CD14-positive monocyte (primary cell): Measurements from ENCODE around the gene VMP1. TPM values are rescaled to one million over a fixed set of nuclear protein-coding genes. Genes with fewer than 3 reads are reported as not detected.

ENCODE experiments used
- DNase-seq, 3 donors: peaks; one replicate each; pipeline ENCODE4 v3.0.0-alpha.2; 2011 to 2022
- H2AFZ ChIP-seq: 2 replicates; pipeline ENCODE4 v1.6.0; 2012; ENCODE audit warnings: mild to moderate bottlenecking, low read depth, low read length, inconsistent platforms; ENCODE audit not compliant: insufficient read depth, poor library complexity, severe bottlenecking
- H3K27ac ChIP-seq, 2 donors: 1 replicate in 1 of 2; 2 replicates in 1 of 2; pipeline ENCODE4 v1.5.1; 2012 to 2013; ENCODE audit warnings: low read length in 2 of 2, control low read depth in 1 of 2, inconsistent platforms in 1 of 2, low read depth in 1 of 2, mild to moderate bottlenecking in 1 of 2
- H3K27me3 ChIP-seq, 2 donors: one replicate each; pipeline versions ENCODE4 v1.6.0 to v1.6.1; 2011 to 2013; ENCODE audit warnings: low read length in 2 of 2; ENCODE audit not compliant: control insufficient read depth in 2 of 2, insufficient read depth in 2 of 2
- H3K36me3 ChIP-seq, 2 donors: replicated peaks in 1 of 2; 1 replicate in 1 of 2; 2 replicates in 1 of 2; pipeline versions ENCODE4 v1.5.1 to v1.6.1; 2012 to 2013; ENCODE audit warnings: low read length in 2 of 2, control low read depth in 1 of 2, inconsistent platforms in 1 of 2, mild to moderate bottlenecking in 1 of 2; ENCODE audit not compliant: insufficient read depth in 2 of 2, control insufficient read depth in 1 of 2
- H3K4me1 ChIP-seq, 2 donors: 1 replicate in 1 of 2; 2 replicates in 1 of 2; pipeline versions ENCODE4 v1.5.1 to v1.6.1; 2012 to 2013; ENCODE audit warnings: low read length in 2 of 2, control low read depth in 1 of 2, inconsistent platforms in 1 of 2, mild to moderate bottlenecking in 1 of 2, moderate library complexity in 1 of 2; ENCODE audit not compliant: insufficient read depth in 2 of 2, control insufficient read depth in 1 of 2
- H3K4me2 ChIP-seq: replicated peaks from 2 replicates; pipeline ENCODE3; 2012; ENCODE audit warnings: low read length, moderate library complexity, mild to moderate bottlenecking; ENCODE audit not compliant: poor library complexity, severe bottlenecking; ENCODE audit errors: extremely low read depth
- H3K4me3 ChIP-seq, 3 experiments: fragments of 200-600 bp in 1 of 3; sonication (generic) in 1 of 3; replicated peaks in 1 of 3; 1 replicate in 2 of 3; 2 replicates in 1 of 3; pipeline ENCODE4 v1.5.1; 2011 to 2013; ENCODE audit warnings: low read length in 3 of 3, mild to moderate bottlenecking in 3 of 3, control low read depth in 2 of 3, low read depth in 2 of 3, inconsistent platforms in 1 of 3, moderate library complexity in 1 of 3
- H3K79me2 ChIP-seq: 2 replicates; pipeline ENCODE4 v1.6.0; 2012; ENCODE audit warnings: mild to moderate bottlenecking, control low read depth, inconsistent platforms, low read length, moderate library complexity; ENCODE audit not compliant: insufficient read depth
- H3K9ac ChIP-seq: 2 replicates; pipeline ENCODE4 v1.6.0; 2017; ENCODE audit warnings: low read length, mild to moderate bottlenecking; ENCODE audit not compliant: insufficient read depth, poor library complexity, severe bottlenecking
- H3K9me3 ChIP-seq, 2 donors: replicated peaks in 1 of 2; 1 replicate in 1 of 2; 2 replicates in 1 of 2; pipeline versions ENCODE4 v1.5.1 to v1.6.1; 2012 to 2013; ENCODE audit warnings: low read length in 2 of 2, control low read depth in 1 of 2; ENCODE audit not compliant: control insufficient read depth in 1 of 2, insufficient read depth in 1 of 2
- H4K20me1 ChIP-seq: 2 replicates; pipeline ENCODE4 v1.6.0; 2012; ENCODE audit warnings: mild to moderate bottlenecking, low read length, control low read depth, moderate library complexity; ENCODE audit not compliant: insufficient read depth
- H3K27ac Mint-ChIP-seq, 7 donors: one replicate each; pipeline ENCODE4 v1.8.0; 2020; ENCODE audit warnings: mild to moderate bottlenecking in 7 of 7, mixed read lengths in 7 of 7, moderate library complexity in 6 of 7, inconsistent platforms in 2 of 7
- H3K27me3 Mint-ChIP-seq, 3 donors: one replicate each; pipeline ENCODE4 v1.8.0; 2021 to 2022; ENCODE audit warnings: low read depth in 3 of 3, mild to moderate bottlenecking in 3 of 3, mixed read lengths in 3 of 3, moderate library complexity in 3 of 3, inconsistent platforms in 1 of 3
- H3K36me3 Mint-ChIP-seq, 2 donors: one replicate each; pipeline ENCODE4 v1.8.0; 2020; ENCODE audit warnings: mixed read lengths in 2 of 2, inconsistent platforms in 1 of 2, mild to moderate bottlenecking in 1 of 2
- H3K4me1 Mint-ChIP-seq: one replicate; pipeline ENCODE4 v1.8.0; 2020; ENCODE audit warnings: mild to moderate bottlenecking, mixed read lengths
- H3K4me3 Mint-ChIP-seq, 2 donors: one replicate each; pipeline ENCODE4 v1.8.0; 2020; ENCODE audit warnings: mild to moderate bottlenecking in 2 of 2, mixed read lengths in 2 of 2, moderate library complexity in 1 of 2
- H3K9me3 Mint-ChIP-seq, 7 donors: one replicate each; pipeline ENCODE4 v1.8.0; 2020 to 2022; ENCODE audit warnings: mixed read lengths in 7 of 7, mild to moderate bottlenecking in 6 of 7, moderate library complexity in 6 of 7, inconsistent platforms in 2 of 7
- WGBS: methylation state at CpG from one replicate; pipeline ENCODE4 v1.1.5; 2013; ENCODE audit warnings: missing lambda C conversion rate; ENCODE audit not compliant: insufficient coverage; 5-methylcytosine and 5-hydroxymethylcytosine counted together
- intact Hi-C, 2 donors: fragments of 100-400 bp; cut with micrococcal nuclease; formaldehyde crosslinking; loops; one replicate each; pipeline versions ENCODE4 v1.15.0 to v1.15.1; 2023
- polyA plus RNA-seq, 3 donors: library from polyadenylated mRNA; depleted of rRNA in 1 of 3; unstranded in 2 of 3; stranded (reverse) in 1 of 3; fragments of 300-500 nt in 2 of 3; fragments of >200 nt in 1 of 3; fragmentation: Illumina TruSeq in 2 of 3; gene quantifications; 1 replicate in 2 of 3; 2 replicates in 1 of 3; pipeline ENCODE4 v1.2.3, GENCODE V29; 2012 to 2021
- TF ChIP-seq, protein P1 (sequence below): fragments of 200-600 bp; IDR thresholded peaks from one replicate; pipeline ENCODE4 v1.8.0; 2022; ENCODE audit warnings: antibody characterized with exemption, mild to moderate bottlenecking

The VMP1 gene
- polyA plus RNA-seq, 3 donors: 246 to 511 (median 386) TPM

- Histone ChIP-seq H3K4me2 (no peak overlapping the region), H3K36me3 (peaks cover 78 to 98% of the 10 kb centered on the region in 2 donors)
Measured at GRCh38 chr17:59737324-59737723, 29.9 kb downstream of the VMP1 start.

GRCh38 chr17:59743842-59744241 lies 36.4 kb downstream of the VMP1 start:
- H3K79me2 ChIP-seq: peaks cover 18% of the 10 kb centered on the region
- H3K36me3 ChIP-seq: peaks cover 54 to 72% of the 10 kb centered on the region in 2 donors
- peaks cover 49% of the 10 kb centered on the region for H4K20me1 ChIP-seq
- H3K4me2 ChIP-seq: no peak overlapping the region
- H3K4me1 ChIP-seq: no peaks in the 10 kb centered on the region
- TF ChIP-seq, protein P1, sequence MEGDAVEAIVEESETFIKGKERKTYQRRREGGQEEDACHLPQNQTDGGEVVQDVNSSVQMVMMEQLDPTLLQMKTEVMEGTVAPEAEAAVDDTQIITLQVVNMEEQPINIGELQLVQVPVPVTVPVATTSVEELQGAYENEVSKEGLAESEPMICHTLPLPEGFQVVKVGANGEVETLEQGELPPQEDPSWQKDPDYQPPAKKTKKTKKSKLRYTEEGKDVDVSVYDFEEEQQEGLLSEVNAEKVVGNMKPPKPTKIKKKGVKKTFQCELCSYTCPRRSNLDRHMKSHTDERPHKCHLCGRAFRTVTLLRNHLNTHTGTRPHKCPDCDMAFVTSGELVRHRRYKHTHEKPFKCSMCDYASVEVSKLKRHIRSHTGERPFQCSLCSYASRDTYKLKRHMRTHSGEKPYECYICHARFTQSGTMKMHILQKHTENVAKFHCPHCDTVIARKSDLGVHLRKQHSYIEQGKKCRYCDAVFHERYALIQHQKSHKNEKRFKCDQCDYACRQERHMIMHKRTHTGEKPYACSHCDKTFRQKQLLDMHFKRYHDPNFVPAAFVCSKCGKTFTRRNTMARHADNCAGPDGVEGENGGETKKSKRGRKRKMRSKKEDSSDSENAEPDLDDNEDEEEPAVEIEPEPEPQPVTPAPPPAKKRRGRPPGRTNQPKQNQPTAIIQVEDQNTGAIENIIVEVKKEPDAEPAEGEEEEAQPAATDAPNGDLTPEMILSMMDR: no peak
- 100% methylated on average over 4 of the region's 4 CpGs for WGBS
- no peak overlapping the region for H3K27ac ChIP-seq
- H3K9ac ChIP-seq: no peak overlapping the region
- no peaks in the 10 kb centered on the region for H3K9me3 ChIP-seq
- no peak overlapping the region for H3K4me3 ChIP-seq
- no peak overlapping the region for H2AFZ ChIP-seq
- H3K27me3 ChIP-seq: no peaks in the 10 kb centered on the region
- Mint-ChIP-seq H3K36me3 (peaks cover 48 to 74% of the 10 kb centered on the region in 2 donors), H3K27me3 (no peaks in the 10 kb centered on the region), H3K27ac (no peak overlapping the region), H3K4me3 (no peak overlapping the region), H3K9me3 (peaks cover 0 to 4% (median 0%) of the 10 kb centered on the region in 7 donors), H3K4me1 (peaks cover 3% of the 10 kb centered on the region)
- intact Hi-C loops: no loop called here
- no peak for DNase-seq

More at GRCh38 chr17:59737324-59737723, 29.9 kb downstream of the VMP1 start:
- H3K79me2 ChIP-seq: peaks cover 27% of the 10 kb centered on the region
- peak overlapping the region in 1 of 2 donors; percentile 17 for H3K27ac ChIP-seq
- intact Hi-C loops: no loop called here
- Mint-ChIP-seq H3K4me3 (no peak overlapping the region), H3K27ac (peak overlapping the region in 3 of 7 donors; percentile 23 to 65 (median 56)), H3K4me1 (peaks cover 6% of the 10 kb centered on the region), H3K27me3 (no peaks in the 10 kb centered on the region), H3K9me3 (no peaks in the 10 kb centered on the region), H3K36me3 (peaks cover 71 to 92% of the 10 kb centered on the region in 2 donors)
- H3K4me1 ChIP-seq: peaks cover under 1 to 2% of the 10 kb centered on the region in 2 donors
- no peak overlapping the region for H3K9ac ChIP-seq
- H3K27me3 ChIP-seq: no peaks in the 10 kb centered on the region
- H2AFZ ChIP-seq: no peak overlapping the region
- 100% methylated on average over 1 of the region's 3 CpGs for WGBS
- DNase-seq: no peak
- no peaks in the 10 kb centered on the region for H3K9me3 ChIP-seq
- H3K4me3 ChIP-seq: no peak overlapping the region
- TF ChIP-seq, protein P1: no peak
- peaks cover 48% of the 10 kb centered on the region for H4K20me1 ChIP-seq
